ENCODE data around the gene PTPRD.

DNA sequence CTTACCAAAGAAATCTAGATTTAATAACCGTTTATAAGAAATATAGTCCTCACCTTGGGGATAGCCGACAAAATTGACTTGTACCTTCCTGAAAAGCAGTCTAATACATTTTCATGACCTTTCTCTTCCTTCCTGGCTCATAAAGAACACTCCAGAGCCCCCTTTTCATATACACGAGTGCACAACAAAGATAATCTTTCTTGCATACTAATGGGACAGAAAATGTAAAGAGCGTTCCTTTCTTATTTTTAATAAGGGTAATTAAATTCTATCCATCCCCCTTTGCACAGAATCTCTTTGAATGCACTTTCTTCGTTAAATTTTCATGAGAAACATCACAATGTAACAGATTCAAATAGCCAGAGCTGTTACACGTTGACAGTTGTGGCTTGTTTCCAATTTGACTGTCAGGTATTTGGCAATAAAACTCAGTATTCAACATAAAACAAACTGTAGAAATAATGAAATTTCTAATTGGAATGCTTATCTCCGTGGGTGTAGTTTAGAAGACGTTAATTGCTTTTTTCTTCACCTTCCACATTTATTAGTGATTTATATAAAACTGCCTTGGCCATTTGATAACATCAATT is 2080.9 kb downstream of the PTPRD start:
- TF ChIP-seq ZNF423 (tag by site-specific recombination; IDR thresholded peaks at IDR 0.05) (no peak), ZNF23 (tag by site-specific recombination; IDR thresholded peaks at IDR 0.05; ENCODE audit: borderline replicate concordance) (no peak), REPIN1 (tag by site-specific recombination; IDR thresholded peaks at IDR 0.05; ENCODE audit: low read depth) (no peak), ZNF501 (tag by site-specific recombination; IDR thresholded peaks at IDR 0.05) (no peak), SP2 (tag by site-specific recombination; IDR thresholded peaks at IDR 0.05) (no peak), ZNF18 (tag by site-specific recombination; IDR thresholded peaks at IDR 0.05) (no peak)
- TF ChIP-seq, protein P1, sequence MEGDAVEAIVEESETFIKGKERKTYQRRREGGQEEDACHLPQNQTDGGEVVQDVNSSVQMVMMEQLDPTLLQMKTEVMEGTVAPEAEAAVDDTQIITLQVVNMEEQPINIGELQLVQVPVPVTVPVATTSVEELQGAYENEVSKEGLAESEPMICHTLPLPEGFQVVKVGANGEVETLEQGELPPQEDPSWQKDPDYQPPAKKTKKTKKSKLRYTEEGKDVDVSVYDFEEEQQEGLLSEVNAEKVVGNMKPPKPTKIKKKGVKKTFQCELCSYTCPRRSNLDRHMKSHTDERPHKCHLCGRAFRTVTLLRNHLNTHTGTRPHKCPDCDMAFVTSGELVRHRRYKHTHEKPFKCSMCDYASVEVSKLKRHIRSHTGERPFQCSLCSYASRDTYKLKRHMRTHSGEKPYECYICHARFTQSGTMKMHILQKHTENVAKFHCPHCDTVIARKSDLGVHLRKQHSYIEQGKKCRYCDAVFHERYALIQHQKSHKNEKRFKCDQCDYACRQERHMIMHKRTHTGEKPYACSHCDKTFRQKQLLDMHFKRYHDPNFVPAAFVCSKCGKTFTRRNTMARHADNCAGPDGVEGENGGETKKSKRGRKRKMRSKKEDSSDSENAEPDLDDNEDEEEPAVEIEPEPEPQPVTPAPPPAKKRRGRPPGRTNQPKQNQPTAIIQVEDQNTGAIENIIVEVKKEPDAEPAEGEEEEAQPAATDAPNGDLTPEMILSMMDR (tag by site-specific recombination; IDR thresholded peaks at IDR 0.05): no peak
- TF ChIP-seq, protein P2, sequence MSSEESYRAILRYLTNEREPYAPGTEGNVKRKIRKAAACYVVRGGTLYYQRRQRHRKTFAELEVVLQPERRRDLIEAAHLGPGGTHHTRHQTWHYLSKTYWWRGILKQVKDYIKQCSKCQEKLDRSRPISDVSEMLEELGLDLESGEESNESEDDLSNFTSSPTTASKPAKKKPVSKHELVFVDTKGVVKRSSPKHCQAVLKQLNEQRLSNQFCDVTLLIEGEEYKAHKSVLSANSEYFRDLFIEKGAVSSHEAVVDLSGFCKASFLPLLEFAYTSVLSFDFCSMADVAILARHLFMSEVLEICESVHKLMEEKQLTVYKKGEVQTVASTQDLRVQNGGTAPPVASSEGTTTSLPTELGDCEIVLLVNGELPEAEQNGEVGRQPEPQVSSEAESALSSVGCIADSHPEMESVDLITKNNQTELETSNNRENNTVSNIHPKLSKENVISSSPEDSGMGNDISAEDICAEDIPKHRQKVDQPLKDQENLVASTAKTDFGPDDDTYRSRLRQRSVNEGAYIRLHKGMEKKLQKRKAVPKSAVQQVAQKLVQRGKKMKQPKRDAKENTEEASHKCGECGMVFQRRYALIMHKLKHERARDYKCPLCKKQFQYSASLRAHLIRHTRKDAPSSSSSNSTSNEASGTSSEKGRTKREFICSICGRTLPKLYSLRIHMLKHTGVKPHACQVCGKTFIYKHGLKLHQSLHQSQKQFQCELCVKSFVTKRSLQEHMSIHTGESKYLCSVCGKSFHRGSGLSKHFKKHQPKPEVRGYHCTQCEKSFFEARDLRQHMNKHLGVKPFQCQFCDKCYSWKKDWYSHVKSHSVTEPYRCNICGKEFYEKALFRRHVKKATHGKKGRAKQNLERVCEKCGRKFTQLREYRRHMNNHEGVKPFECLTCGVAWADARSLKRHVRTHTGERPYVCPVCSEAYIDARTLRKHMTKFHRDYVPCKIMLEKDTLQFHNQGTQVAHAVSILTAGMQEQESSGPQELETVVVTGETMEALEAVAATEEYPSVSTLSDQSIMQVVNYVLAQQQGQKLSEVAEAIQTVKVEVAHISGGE (tag by site-specific recombination; conservative IDR thresholded peaks at IDR 0.05; ENCODE audit: low read depth): no peak
- TF ChIP-seq, protein P3, sequence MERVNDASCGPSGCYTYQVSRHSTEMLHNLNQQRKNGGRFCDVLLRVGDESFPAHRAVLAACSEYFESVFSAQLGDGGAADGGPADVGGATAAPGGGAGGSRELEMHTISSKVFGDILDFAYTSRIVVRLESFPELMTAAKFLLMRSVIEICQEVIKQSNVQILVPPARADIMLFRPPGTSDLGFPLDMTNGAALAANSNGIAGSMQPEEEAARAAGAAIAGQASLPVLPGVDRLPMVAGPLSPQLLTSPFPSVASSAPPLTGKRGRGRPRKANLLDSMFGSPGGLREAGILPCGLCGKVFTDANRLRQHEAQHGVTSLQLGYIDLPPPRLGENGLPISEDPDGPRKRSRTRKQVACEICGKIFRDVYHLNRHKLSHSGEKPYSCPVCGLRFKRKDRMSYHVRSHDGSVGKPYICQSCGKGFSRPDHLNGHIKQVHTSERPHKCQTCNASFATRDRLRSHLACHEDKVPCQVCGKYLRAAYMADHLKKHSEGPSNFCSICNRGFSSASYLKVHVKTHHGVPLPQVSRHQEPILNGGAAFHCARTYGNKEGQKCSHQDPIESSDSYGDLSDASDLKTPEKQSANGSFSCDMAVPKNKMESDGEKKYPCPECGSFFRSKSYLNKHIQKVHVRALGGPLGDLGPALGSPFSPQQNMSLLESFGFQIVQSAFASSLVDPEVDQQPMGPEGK (tag by site-specific recombination; IDR thresholded peaks at IDR 0.05): no peak
- TF ChIP-seq, protein P4, sequence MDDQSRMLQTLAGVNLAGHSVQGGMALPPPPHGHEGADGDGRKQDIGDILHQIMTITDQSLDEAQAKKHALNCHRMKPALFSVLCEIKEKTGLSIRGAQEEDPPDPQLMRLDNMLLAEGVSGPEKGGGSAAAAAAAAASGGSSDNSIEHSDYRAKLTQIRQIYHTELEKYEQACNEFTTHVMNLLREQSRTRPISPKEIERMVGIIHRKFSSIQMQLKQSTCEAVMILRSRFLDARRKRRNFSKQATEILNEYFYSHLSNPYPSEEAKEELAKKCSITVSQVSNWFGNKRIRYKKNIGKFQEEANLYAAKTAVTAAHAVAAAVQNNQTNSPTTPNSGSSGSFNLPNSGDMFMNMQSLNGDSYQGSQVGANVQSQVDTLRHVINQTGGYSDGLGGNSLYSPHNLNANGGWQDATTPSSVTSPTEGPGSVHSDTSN (CRISPR knock-in tag; IDR thresholded peaks at IDR 0.05): no peak
